H4 (cell line): ENCODE results near the gene GLS. TPM values are rescaled to one million over a fixed set of nuclear protein-coding genes. Genes with fewer than 3 reads are reported as not detected.
"Not testable (repeated sequence)": the region's sequence is repeated elsewhere in the genome, so short reads cannot be mapped to it uniquely, and the experiment has no call there.

Source experiments
- DNase-seq: peaks from one replicate; pipeline ENCODE4 v3.0.0-alpha.2; 2015; ENCODE audit warnings: low spot score
- total RNA-seq: library from RNA; depleted of rRNA; stranded (reverse); fragments of >200 nt; shearing (Covaris generic); gene quantifications from 2 replicates; pipeline ENCODE4 v1.2.3, GENCODE V29; 2014

Gene GLS
- total RNA-seq, 1 experiment from 2014 or later: 40.2 TPM

- no peak for DNase-seq
Measured at GRCh38 chr2:190856985-190857384, 23.6 kb upstream of the GLS start.

- DNase-seq: peak; percentile 61
Measured at GRCh38 chr2:190858817-190859216, 21.8 kb upstream of the GLS start.

DNA sequence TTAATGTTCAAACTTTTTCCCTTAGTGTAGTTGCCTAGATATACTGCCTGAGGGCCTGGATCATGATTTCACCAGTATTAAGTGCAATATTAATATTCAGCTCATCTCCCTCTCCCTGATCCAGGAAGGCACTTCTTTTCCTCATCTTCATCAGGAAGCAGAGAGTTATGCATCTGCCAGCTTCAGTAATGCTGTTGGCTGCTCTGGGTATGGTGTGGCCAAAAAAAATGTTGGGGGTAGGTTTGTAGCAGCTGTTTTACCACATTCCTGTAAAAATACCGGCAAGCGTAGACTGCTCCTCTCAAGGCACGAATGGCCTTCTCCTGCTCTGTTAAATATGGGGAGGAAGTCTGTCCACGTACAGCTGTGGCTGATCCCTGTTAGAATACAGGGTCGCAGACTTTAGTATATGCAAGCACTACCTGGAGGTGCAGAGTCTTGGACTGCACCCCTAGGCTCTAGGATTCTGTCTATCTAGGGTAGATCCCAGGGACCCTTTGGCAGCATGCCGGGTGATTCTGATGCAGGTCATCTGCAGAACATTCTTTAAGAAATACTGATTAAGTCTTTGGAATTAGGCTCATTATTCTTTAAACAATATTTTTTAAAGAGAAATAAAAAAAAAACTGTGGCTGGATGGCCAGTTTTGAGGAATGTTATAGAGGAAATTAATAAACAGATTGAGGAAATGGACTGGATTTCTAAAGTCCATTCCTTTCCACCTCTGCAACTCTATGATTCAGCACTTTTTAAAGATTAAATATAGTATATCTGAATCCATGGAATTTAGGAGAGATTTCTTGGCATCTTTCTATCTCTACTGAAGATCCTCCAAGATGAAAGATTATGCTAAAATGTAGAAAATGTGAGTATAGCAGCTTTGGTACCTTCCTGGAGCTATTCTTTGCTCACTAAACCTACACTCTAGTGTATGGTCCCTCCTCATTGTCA, 21.0 kb upstream of the GLS start:
- peak; percentile 58 for DNase-seq

DNA sequence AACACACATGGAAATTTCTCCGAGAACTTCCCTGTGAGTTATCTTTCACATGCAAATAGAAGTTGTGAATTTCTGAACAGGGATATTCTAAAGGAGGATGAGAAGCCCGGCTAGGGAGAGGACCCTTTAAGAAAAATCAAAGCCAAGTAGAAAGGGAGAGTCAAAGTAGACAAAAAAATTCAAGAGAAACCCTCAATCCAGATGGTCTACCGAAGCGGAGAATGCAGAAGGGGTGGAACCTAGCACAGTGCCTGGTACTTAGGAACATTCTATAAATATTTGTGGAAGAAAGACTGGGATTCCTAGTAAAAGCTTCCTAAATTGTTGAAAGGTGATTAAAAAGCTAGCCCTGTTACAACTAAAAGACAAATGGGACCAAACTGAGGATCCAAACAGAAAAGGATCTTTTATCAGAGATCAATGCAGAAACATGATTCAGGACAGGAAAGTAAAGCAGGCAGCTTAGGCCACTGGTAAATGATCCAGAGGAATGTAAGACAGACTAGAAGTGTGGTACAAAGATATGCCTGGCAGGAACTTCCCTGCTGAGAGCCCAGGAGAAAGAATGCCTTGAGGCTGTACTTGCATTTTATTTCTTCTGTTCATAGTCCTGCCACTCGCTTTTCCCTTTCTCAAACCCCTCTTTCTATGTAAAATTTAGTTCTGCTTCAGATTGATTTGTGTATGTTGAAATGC, 19.5 kb upstream of the GLS start:
- DNase-seq: no peak

DNA sequence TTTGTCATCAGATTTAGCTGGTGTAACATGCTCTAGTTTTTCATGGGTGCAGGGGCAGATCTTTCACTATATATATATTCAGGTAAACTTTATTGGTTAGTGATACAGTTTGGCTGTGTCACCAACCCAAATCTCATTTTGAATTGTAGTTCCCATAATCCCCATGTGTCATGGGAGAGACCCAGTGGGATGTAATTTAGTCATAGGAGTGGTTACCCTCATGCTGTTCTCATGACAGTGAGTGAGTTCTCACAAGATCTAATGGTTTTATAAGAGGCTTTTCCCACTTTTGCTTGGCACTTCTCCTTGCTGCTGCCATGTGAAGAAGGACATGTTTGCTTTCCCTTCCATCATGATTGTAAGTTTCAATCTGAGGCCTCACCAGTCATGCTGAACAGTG, 18.5 kb upstream of the GLS start:
- not testable (repeated sequence) for DNase-seq

GRCh38 chr2:190862571-190862991, 18.0 kb upstream of the GLS start:
- DNase-seq: no peak

DNA sequence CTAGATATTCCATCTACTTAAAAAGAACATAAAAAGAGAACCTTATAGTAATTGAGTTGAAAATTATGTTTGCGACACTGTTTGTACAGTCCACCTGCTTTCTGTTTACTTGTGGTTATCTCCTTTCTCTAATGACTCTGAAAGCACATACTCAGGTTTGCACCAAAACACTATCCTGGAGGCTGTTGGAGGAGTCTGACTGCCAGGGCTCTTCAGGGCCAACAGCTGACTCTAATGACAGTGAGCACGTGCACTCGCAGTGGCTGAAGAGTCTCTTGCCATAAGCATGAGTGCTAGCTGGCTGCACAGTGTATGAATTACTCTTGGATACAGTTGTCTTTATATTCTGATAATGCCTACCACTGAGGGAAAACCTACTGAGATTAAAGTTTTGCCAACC, 16.7 kb upstream of the GLS start:
- no peak for DNase-seq

GRCh38 chr2:190864375-190864774, 16.2 kb upstream of the GLS start:
- DNase-seq: no peak

GRCh38 chr2:190867212-190867611, 13.4 kb upstream of the GLS start:
- DNase-seq: no peak

- no peak for DNase-seq
Measured at GRCh38 chr2:190867832-190868231, 12.8 kb upstream of the GLS start.

GRCh38 chr2:190869721-190870120, 10.9 kb upstream of the GLS start:
- DNase-seq: no peak

GRCh38 chr2:190873451-190873850, 7.2 kb upstream of the GLS start:
- not testable (repeated sequence) for DNase-seq

DNA sequence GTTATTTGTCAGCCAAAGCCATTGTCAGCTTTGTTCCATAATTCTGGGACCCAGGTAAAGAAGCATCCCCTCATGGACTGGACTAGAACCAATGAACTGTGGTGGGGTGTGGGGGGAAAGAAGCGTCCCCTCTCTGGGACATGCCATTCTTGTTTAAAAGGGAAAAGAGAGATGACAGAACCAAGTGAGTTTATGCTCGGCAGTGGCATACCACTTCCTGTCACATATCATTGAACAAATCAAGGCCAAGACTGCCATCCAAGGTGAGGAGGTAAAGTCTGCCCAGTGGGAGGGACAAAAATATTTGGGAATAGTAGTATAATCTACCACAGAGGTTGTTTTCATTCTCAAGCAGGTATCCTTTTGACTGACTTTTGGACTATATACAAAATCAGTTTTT, 4.7 kb upstream of the GLS start:
- no peak for DNase-seq

- no peak for DNase-seq
Measured at GRCh38 chr2:190876631-190877030, 4.0 kb upstream of the GLS start.

DNA sequence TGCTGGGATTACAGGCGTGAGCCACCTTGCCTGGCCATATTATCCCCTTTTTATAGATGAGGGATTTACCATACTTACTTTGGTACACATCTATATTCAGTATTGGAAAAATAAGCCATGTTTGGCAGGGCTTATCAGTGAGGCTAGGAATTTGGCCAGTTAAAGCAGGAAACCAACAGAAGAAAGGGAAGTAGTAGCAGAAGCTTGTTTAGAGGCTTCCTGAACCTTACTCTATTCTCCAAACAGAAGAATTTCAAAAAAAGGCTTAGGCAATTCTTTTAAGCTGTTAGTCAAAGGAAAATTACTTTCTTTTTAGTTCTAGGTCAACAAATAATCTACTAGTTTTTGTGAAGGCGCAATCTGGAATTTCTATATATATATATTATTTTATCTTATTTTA, 3.2 kb upstream of the GLS start:
- DNase-seq: no peak

- peak; percentile 15 for DNase-seq
Measured at GRCh38 chr2:190879474-190880377, 895 bp upstream of the GLS start.

DNA sequence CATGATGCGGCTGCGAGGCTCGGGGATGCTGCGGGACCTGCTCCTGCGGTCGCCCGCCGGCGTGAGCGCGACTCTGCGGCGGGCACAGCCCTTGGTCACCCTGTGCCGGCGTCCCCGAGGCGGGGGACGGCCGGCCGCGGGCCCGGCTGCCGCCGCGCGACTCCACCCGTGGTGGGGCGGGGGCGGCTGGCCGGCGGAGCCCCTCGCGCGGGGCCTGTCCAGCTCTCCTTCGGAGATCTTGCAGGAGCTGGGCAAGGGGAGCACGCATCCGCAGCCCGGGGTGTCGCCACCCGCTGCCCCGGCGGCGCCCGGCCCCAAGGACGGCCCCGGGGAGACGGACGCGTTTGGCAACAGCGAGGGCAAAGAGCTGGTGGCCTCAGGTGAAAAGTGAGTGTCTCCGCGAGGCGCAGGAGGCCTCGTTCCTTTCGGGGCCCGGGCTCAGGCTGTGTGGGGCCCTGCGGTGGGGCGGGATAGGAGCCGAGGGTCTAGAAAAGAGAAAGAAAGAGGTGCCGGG, 520 bp downstream of the GLS start:
- no peak for DNase-seq

- peak; percentile 87 for DNase-seq
Measured at GRCh38 chr2:190881598-190882410, 1.2 kb downstream of the GLS start.

- DNase-seq: no peak
Measured at GRCh38 chr2:190882411-190882766, 1.8 kb downstream of the GLS start.

DNA sequence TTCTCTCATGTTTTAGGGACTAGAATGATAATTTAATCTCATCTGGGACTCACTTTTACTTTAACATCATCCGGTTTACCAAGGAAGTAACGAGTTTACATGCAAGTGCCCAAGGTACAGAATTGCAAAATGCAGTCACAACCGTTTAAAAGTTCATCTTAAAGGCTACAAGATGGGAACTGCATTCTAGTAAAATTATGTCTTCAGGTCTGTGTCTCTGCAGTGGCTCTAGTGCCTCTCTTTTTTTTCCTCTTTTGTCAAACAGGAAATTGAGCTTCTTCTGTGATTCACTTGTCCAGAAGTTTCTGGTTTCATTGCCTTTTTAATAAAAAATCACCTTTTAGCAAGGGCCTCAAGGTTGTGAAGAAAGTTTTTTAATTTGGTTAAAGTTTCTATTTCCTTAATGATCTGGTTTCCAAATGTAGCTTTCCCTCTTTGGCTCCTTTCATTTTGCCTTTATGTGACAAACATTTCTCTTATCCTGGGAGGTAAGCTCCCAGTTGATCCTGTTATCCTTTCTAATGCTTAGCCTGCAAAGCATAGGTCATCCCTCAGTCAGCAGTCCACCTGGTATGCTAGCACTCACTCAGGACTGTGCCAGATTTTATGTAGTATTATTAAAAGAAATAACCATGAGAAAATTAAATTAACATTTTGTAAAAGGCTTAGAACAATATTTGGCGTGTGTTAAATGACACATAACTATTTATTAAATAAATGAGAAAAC, 2.4 kb downstream of the GLS start:
- DNase-seq: no peak
